Calu3 (cell line): ENCODE data around the gene IL17RB. TPM values are rescaled to one million over a fixed set of nuclear protein-coding genes. Genes with fewer than 3 reads are reported as not detected.

Source experiments
- Bru-seq: library from RNA; stranded (reverse); fragments of 400-500 nt; gene quantifications from one replicate; lab custom pipeline; 2021; lab: Mats Ljungman, UMichigan
- BruChase-seq, 2 experiments: library from RNA; stranded (reverse); fragments of 400-500 nt; gene quantifications; one replicate each; lab custom pipeline; 2021; lab: Mats Ljungman, UMichigan
- BruUV-seq: library from RNA; stranded (reverse); fragments of 400-500 nt; replicated peaks from 2 replicates; lab custom pipeline; 2021; lab: Mats Ljungman, UMichigan
- CTCF ChIA-PET: fragments of 300-600 bp; sonication (Branson Sonifier 250); formaldehyde crosslinking; loops from one replicate; lab custom pipeline; 2022; ENCODE audit warnings: antibody characterized with exemption; lab: Charles Lee
- DNase-seq: peaks from one replicate; pipeline ENCODE4 v3.0.0; 2022
- H3K27ac Mint-ChIP-seq: one replicate; pipeline ENCODE4 v1.8.0; 2022; ENCODE audit warnings: mixed read lengths; ENCODE audit not compliant: unreplicated experiment
- H3K27me3 Mint-ChIP-seq: one replicate; pipeline ENCODE4 v1.8.0; 2022; ENCODE audit warnings: mixed read lengths; ENCODE audit not compliant: unreplicated experiment
- H3K36me3 Mint-ChIP-seq: one replicate; pipeline ENCODE4 v1.8.0; 2022; ENCODE audit warnings: mild to moderate bottlenecking, moderate library complexity, mixed read lengths; ENCODE audit not compliant: insufficient read depth, unreplicated experiment
- H3K4me1 Mint-ChIP-seq: one replicate; pipeline ENCODE4 v1.8.0; 2022; ENCODE audit warnings: mild to moderate bottlenecking, low read depth, mixed read lengths; ENCODE audit not compliant: unreplicated experiment
- H3K4me3 Mint-ChIP-seq: one replicate; pipeline ENCODE4 v1.8.0; 2022; ENCODE audit warnings: mild to moderate bottlenecking, low read depth, moderate library complexity, mixed read lengths; ENCODE audit not compliant: unreplicated experiment
- H3K9me3 Mint-ChIP-seq: one replicate; pipeline ENCODE4 v1.8.0; 2022; ENCODE audit warnings: low read depth, mixed read lengths; ENCODE audit not compliant: unreplicated experiment
- CTCF ChIP-seq: fragments of 200-600 bp; IDR thresholded peaks from one replicate; pipeline ENCODE4 v1.8.0; 2022; ENCODE audit warnings: antibody characterized with exemption; ENCODE audit not compliant: unreplicated experiment
- intact Hi-C: fragments of 100-400 bp; cut with micrococcal nuclease; formaldehyde crosslinking; loops from one replicate; pipeline ENCODE4 v1.10.0; 2022; ENCODE audit not compliant: unreplicated experiment
- long read RNA-seq: library from polyadenylated mRNA; stranded (forward); transcript quantifications from one replicate; pipeline ENCODE4 v2.0.0, GENCODE V29; 2022
- total RNA-seq: library from RNA; stranded (reverse); gene quantifications from 2 replicates; pipeline ENCODE4 v1.2.3, GENCODE V29; 2022

IL17RB gene
- total RNA-seq (16.0 and 21.9 TPM in 2 replicates), Bru-seq, nascent RNA (percentile 54 among the genes with signal in this experiment), BruChase-seq, experiment 1, labeled RNA remaining after a 6-hour chase (percentile 64 among the genes with signal in this experiment), BruChase-seq, experiment 2, labeled RNA remaining after a 2-hour chase (percentile 70 among the genes with signal in this experiment)
- long read RNA-seq, transcript IL17RB-201 (11 exons, 2,010 nt), result major isoform, 8 of 16 reads
- long read RNA-seq, partial matches to known transcripts, result 1 of 16 reads
- long read RNA-seq, other reads (novel, unspliced or antisense), result 5 of 16 reads

- Mint-ChIP-seq H3K27me3 (no peaks in the 10 kb centered on the region), H3K9me3 (no peaks in the 10 kb centered on the region), H3K4me3 (peak within 1 kb of the TSS; percentile 59), H3K27ac (peak within 1 kb of the TSS; percentile 83), H3K36me3 (peaks cover 32% of the 10 kb centered on the region), H3K4me1 (peaks cover 47% of the 10 kb centered on the region)
- intact Hi-C loops, result no loop called here
- peak; percentile 85 for DNase-seq
- no peak for TF ChIP-seq CTCF
- CTCF ChIA-PET, result interaction anchor here (1.8 kb wide), 1 partner anchor 45 kb away, joined by 5 read pairs; the partner anchor contains the start of gene SELENOK
- BruUV-seq, result no TSS peak
These were observed at the start of gene IL17RB, which contains the start of gene CHDH for GRCh38 chr3:53846134-53846850. IL17RB (plus strand) TSS chr3:53846568; CDS start chr3:53846589, 21 bp downstream. CHDH (minus strand) TSS chr3:53846419; CDS start chr3:53824008, 22,411 bp downstream.

- H3K4me3 Mint-ChIP-seq, result no peak overlapping the region
- TF ChIP-seq CTCF, result no peak
- intact Hi-C loops, result no loop called here
- no peaks in the 10 kb centered on the region for H3K9me3 Mint-ChIP-seq
- H3K27ac Mint-ChIP-seq, result no peak overlapping the region
- no peak for DNase-seq
- H3K27me3 Mint-ChIP-seq, result no peaks in the 10 kb centered on the region
- no peaks in the 10 kb centered on the region for H3K4me1 Mint-ChIP-seq
- H3K36me3 Mint-ChIP-seq, result peaks cover 5% of the 10 kb centered on the region
- no TSS peak for BruUV-seq
- CTCF ChIA-PET, result no interaction called here
These were observed 48.2 kb upstream of the IL17RB start for GRCh38 chr3:53798144-53798543.

- Mint-ChIP-seq H3K4me1 (peaks cover 7% of the 10 kb centered on the region), H3K9me3 (no peaks in the 10 kb centered on the region), H3K27me3 (no peaks in the 10 kb centered on the region), H3K4me3 (no peak overlapping the region), H3K27ac (no peak overlapping the region), H3K36me3 (peaks cover 5% of the 10 kb centered on the region)
- intact Hi-C loops, result no loop called here
- no peak for DNase-seq
- CTCF ChIA-PET, result no interaction called here
- TF ChIP-seq CTCF, result no peak
- no TSS peak for BruUV-seq
These were observed 47.0 kb upstream of the IL17RB start for GRCh38 chr3:53799338-53799865.

GRCh38 chr3:53800041-53800906, 46.1 kb upstream of the IL17RB start:
- CTCF ChIA-PET, result no interaction called here
- Mint-ChIP-seq H3K4me1 (peaks cover 16% of the 10 kb centered on the region), H3K27me3 (no peaks in the 10 kb centered on the region), H3K4me3 (no peak overlapping the region), H3K9me3 (no peaks in the 10 kb centered on the region), H3K36me3 (peaks cover 5% of the 10 kb centered on the region), H3K27ac (no peak overlapping the region)
- DNase-seq, result peak; percentile 16
- TF ChIP-seq CTCF, result no peak
- intact Hi-C loops, result no loop called here
- no TSS peak for BruUV-seq
